Duodenal mucosa (tissue), 2 donors: ENCODE measurements around the gene ZNF92.
"Not testable (repeated sequence)": the region's sequence is repeated elsewhere in the genome, so short reads cannot be mapped to it uniquely, and the experiment has no call there.

Experiments
- H3K27ac ChIP-seq: one replicate; pipeline ENCODE4 v1.7.0; 2013; ENCODE audit warnings: low read depth, low read length
- H3K27me3 ChIP-seq, 2 donors: one replicate each; pipeline ENCODE4 v1.7.0; 2013; ENCODE audit warnings: low read length in 2 of 2, control low read depth in 1 of 2; ENCODE audit not compliant: insufficient read depth in 2 of 2, control insufficient read depth in 1 of 2
- H3K36me3 ChIP-seq, 2 donors: one replicate each; pipeline ENCODE4 v1.7.0; 2013; ENCODE audit warnings: low read length in 2 of 2, control low read depth in 1 of 2; ENCODE audit not compliant: insufficient read depth in 2 of 2, control insufficient read depth in 1 of 2
- H3K4me1 ChIP-seq, 2 donors: one replicate each; pipeline ENCODE4 v1.7.0; 2013; ENCODE audit warnings: low read length in 2 of 2, control low read depth in 1 of 2; ENCODE audit not compliant: insufficient read depth in 2 of 2, control insufficient read depth in 1 of 2
- H3K4me3 ChIP-seq, 2 donors: one replicate each; pipeline ENCODE4 v1.7.0; 2013; ENCODE audit warnings: low read length in 2 of 2, low read depth in 1 of 2
- H3K9ac ChIP-seq, 2 donors: one replicate each; pipeline ENCODE4 v1.7.0; 2013; ENCODE audit warnings: low read length in 2 of 2, low read depth in 1 of 2
- H3K9me3 ChIP-seq, 2 donors: one replicate each; pipeline ENCODE4 v1.7.0; 2013; ENCODE audit warnings: low read length in 2 of 2, control low read depth in 1 of 2; ENCODE audit not compliant: control insufficient read depth in 1 of 2

ZNF92 gene

DNA sequence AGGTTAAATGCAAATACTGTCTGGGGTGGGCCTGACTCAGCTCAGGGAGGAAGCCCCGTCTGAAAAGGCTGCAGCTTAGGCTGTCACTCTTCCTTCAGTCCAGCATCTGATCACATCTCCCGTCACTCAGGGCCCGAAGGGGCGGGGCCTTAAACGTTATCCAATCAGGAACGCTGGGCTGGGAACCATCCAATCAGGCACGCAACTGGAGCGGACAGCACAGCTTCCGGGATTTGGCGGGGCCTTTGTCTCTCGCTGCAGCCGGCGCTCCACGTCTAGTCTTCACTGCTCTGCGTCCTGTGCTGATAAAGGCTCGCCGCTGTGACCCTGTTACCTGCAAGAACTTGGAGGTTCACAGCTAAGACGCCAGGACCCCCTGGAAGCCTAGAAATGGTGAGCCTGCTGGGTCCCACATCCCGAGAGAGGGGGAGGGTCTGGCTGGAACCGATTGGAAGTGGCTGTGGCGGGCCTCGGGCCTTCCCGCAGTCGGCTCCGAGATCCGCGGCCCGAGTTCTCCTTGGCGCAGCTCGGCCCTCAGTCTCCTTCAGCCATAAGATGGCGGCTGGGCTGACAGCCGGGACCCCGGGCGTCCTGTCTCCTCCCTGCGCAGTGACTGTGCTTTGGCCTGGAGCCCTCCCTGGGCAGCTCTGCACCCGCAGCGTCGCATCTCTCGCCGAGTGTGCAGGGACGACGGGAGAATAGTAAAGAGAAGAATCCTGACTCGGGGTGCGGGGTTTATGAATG, at the start of gene ZNF92:
TSS of gene ZNF92 (plus strand) at position 248 of the 744 bp plus-strand sequence. CDS start at position 391, 143 bp downstream.
- H3K27ac ChIP-seq, result peak within 1 kb of the TSS; percentile 71
- H3K36me3 ChIP-seq, result no peaks in the 10 kb centered on the region
- peaks cover 7 to 11% of the 10 kb centered on the region in 2 donors for H3K4me1 ChIP-seq
- no peaks in the 10 kb centered on the region for H3K27me3 ChIP-seq
- H3K9ac ChIP-seq, result peak within 1 kb of the TSS; percentile 80 to 97
- H3K4me3 ChIP-seq, result peak within 1 kb of the TSS; percentile 81 to 95
- no peaks in the 10 kb centered on the region for H3K9me3 ChIP-seq

- Histone ChIP-seq H3K27ac (no peak overlapping the region), H3K9me3 (no peaks in the 10 kb centered on the region), H3K4me3 (no peak overlapping the region), H3K4me1 (no peaks in the 10 kb centered on the region), H3K36me3 (no peaks in the 10 kb centered on the region), H3K27me3 (no peaks in the 10 kb centered on the region), H3K9ac (no peak overlapping the region)
Observed at GRCh38 chr7:65325793-65326432, 47.7 kb upstream of the ZNF92 start.

DNA sequence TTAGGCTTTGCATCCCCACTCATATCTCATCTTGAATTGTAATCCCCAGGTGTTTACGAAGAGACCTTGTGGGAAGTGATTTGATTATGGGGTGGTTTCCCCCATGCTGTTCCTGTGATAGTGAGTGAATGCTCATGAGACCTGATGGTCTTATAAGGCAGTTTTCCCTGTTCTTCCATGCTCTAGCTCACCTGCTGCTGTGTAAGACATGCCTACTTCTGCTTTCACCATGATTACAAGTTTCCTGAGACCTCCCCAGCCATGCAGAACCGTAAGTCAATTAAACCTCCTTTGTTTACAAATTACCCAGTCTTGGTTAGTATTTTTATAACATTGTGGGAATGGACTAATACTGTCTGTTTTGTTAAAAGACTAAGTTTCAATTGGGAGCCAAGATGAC, 35.3 kb upstream of the ZNF92 start:
- Histone ChIP-seq H3K9ac (no peak overlapping the region), H3K27me3 (no peaks in the 10 kb centered on the region), H3K36me3 (no peaks in the 10 kb centered on the region), H3K4me1 (no peaks in the 10 kb centered on the region), H3K27ac (no peak overlapping the region), H3K4me3 (no peak overlapping the region), H3K9me3 (no peaks in the 10 kb centered on the region)

DNA sequence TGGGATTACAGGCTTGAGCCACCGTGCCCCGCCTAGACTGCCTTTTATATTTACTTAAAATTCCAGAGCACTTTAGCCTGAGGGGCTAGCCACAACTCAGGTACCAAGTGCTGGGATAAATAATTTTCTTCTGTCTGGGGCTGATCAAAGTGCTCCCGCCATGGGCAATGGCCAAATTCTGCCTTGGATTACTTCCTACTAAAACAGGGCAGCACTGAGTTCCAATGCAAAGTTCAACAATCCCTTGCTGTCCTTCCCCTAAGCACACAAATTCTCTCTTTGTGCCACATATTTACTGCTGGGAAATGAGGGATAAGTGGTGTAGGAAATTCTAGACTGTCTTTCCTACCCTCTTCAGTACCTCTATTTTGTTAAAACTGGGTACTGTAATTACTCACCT, 34.4 kb upstream of the ZNF92 start:
- no peaks in the 10 kb centered on the region for H3K4me1 ChIP-seq
- H3K4me3 ChIP-seq, result no peak overlapping the region
- H3K27me3 ChIP-seq, result no peaks in the 10 kb centered on the region
- H3K27ac ChIP-seq, result no peak overlapping the region
- no peak overlapping the region for H3K9ac ChIP-seq
- H3K36me3 ChIP-seq, result no peaks in the 10 kb centered on the region
- H3K9me3 ChIP-seq, result no peaks in the 10 kb centered on the region

DNA sequence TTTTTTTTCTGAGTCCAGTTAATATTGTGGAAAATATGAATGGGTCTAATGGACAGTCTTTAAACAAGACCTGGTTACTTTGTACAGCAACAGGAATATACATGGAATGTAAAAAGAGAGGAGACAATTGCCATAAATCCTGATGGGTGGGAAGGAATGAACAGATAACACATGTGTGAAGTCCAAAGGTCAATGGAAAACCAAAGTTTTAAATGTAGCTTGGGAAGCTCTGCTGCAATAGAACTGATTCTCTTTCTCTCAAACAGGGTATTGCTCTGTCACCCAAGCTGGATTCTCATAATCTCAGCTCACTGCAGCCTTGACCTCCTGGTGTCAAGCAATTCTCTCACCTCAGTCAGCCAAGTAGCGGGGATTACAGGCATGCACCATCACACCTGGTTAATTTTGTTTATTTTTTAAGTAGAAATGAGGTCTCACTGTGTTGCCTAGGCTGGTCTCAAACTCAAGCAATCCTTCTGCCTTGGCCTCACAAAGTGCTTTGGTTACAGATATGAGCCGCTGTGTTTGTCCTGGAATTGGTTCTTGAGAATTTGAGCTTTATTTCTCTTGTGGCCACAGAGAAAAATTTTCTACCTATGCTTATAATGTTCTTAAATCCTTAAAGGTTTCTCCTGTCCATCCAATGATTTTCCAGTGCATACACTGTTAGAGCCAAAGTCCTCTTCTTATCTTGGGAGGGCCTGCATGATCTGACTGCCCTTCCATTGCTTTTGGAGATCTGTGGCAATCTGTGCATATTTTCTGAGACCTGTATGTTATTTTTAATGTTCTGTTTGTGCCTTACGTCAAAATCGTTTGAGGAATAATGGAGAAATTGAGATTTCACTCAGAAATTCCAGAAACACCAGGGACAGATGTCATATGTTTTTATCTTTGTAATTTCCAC, 30.7 kb upstream of the ZNF92 start:
- Histone ChIP-seq H3K36me3 (no peaks in the 10 kb centered on the region), H3K27ac (no peak overlapping the region)

DNA sequence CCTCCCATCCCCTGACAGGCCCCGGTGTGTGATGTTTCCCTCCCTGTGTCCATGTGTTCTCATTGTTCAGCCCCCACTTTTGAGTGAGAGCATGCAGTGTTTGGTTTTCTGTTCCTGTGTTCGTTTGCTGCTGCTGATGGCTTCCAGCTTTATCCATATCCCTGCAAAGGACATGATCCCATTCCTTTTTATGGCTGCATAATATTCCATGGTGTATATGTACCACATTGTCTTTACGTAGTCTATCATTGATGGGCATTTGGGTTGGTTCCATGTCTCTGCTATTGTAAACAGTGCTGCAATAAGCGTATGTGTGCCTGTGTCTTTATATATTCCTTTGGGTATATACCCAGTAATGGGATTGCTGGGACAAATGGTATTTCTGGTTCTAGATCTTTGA, 29.1 kb upstream of the ZNF92 start:
- not testable (repeated sequence) for H3K4me3 ChIP-seq, H3K9ac ChIP-seq, H3K9me3 ChIP-seq, H3K36me3 ChIP-seq, H3K27ac ChIP-seq, H3K4me1 ChIP-seq, H3K27me3 ChIP-seq

More for the DNA sequence above, 30.7 kb upstream of the ZNF92 start:
- Histone ChIP-seq H3K27me3 (no peaks in the 10 kb centered on the region), H3K9me3 (no peaks in the 10 kb centered on the region), H3K4me1 (no peaks in the 10 kb centered on the region), H3K4me3 (no peak overlapping the region), H3K9ac (no peak overlapping the region)

DNA sequence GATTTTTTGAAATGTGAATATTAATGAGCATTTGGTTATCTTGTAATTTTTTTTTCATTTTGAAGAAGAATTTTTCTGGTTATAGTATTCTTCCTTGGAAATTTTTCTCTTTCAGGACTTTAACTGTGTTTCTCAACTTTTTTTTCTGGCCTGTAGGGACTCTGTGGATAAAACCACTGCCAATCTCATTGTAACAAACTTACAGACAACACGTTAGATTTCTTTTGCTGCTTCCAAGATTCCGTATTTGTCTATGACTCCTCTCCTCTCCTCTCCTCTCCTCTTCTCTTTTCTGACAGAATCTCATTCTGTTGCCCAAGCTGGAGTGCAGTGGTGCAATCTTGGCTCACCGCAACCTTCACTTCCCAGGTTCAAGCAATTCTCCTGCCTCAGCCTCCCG, 19.4 kb upstream of the ZNF92 start:
- H3K36me3 ChIP-seq, result no peaks in the 10 kb centered on the region

GRCh38 chr7:65369843-65370242, 3.8 kb upstream of the ZNF92 start:
- H3K27ac ChIP-seq, result no peak overlapping the region
- H3K36me3 ChIP-seq, result no peaks in the 10 kb centered on the region
- no peak overlapping the region for H3K9ac ChIP-seq
- H3K4me1 ChIP-seq, result peaks cover 3 to 6% of the 10 kb centered on the region in 2 donors
- no peaks in the 10 kb centered on the region for H3K9me3 ChIP-seq
- H3K27me3 ChIP-seq, result no peaks in the 10 kb centered on the region
- no peak overlapping the region for H3K4me3 ChIP-seq

More for the DNA sequence above, 19.4 kb upstream of the ZNF92 start:
- Histone ChIP-seq H3K4me1 (no peaks in the 10 kb centered on the region), H3K27ac (no peak overlapping the region), H3K27me3 (no peaks in the 10 kb centered on the region), H3K9ac (no peak overlapping the region), H3K4me3 (no peak overlapping the region), H3K9me3 (no peaks in the 10 kb centered on the region)

DNA sequence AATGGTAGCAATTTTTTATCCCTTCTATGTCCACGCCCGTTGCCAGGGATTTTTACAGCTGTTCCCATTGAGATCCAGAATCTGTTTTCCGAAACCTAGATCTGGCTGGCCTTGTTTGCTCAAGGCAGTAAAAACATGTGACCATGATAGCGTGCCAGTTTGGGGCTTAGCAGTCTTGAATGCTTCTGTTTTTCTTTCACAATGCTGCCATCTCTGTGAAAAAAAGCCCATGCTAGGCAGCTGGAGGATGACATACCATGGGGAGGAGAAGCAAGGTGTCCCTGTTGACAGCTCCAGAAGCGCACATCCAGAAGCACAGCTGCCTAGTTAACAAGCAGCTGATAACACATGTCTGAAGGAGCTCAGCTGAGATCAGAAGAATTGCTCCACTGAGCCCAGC, 2.2 kb upstream of the ZNF92 start:
- Histone ChIP-seq H3K4me1 (peaks cover 7 to 11% of the 10 kb centered on the region in 2 donors), H3K9ac (no peak overlapping the region), H3K9me3 (no peaks in the 10 kb centered on the region), H3K27ac (no peak overlapping the region), H3K27me3 (no peaks in the 10 kb centered on the region), H3K4me3 (no peak overlapping the region), H3K36me3 (no peaks in the 10 kb centered on the region)

- H3K27me3 ChIP-seq, result no peaks in the 10 kb centered on the region
- peaks cover 7 to 10% of the 10 kb centered on the region in 2 donors for H3K4me1 ChIP-seq
- peaks cover 0 to 6% of the 10 kb centered on the region in 2 donors for H3K36me3 ChIP-seq
- no peak overlapping the region for H3K27ac ChIP-seq
- no peak overlapping the region for H3K9ac ChIP-seq
- H3K9me3 ChIP-seq, result no peaks in the 10 kb centered on the region
- H3K4me3 ChIP-seq, result no peak overlapping the region
Observed at GRCh38 chr7:65379318-65379717, 5.7 kb downstream of the ZNF92 start.
